Left forelimb (tissue), 1 donor: ENCODE data around the gene FTL.
A peak's percentile ranks its signal among the peaks of the same experiment; 100 is the strongest.

ENCODE experiments used
- DNase-seq: peaks from one replicate; pipeline ENCODE4 v3.0.0-alpha.2; 2018; ENCODE audit warnings: low spot score

FTL gene

DNA sequence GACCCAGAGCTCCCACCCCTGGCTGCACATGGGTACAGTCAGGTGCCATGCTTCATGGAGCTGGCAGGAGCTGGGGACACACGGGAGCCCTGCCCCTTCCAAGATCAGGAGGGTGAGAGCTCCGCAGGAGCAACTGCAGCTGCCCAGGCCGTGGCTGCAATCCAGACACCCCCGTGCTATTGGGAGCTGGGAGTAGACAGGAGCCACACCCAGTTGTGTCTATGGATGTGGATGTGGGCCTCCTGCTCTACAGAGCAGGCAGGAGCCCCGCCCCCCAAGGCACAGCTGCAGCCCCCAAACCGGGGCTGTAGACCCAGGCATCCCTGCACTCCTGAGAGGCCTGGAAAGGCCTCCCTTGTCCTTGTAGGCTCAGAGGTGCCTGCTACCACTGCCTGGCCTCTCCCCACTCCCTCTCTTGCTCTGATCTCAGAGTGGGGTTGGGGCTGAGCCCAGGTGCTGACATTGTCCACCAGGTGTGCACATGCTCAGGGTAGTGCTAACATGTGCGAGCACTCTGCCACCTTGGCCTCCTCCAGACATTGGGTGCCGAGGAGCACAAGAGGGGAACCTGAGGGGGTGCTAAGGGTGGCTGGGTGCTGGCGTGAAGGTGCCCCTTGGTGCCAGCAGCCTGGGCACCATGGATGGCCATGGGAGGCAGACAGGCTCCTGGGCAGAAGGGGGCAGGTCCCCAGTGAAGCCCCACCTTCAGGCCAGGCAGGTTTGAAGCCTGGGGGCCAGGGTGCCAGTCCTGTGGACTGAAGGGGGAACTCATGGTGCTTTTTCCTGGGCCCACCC lies 18.4 kb upstream of the FTL start:
- DNase-seq = no peak

DNA sequence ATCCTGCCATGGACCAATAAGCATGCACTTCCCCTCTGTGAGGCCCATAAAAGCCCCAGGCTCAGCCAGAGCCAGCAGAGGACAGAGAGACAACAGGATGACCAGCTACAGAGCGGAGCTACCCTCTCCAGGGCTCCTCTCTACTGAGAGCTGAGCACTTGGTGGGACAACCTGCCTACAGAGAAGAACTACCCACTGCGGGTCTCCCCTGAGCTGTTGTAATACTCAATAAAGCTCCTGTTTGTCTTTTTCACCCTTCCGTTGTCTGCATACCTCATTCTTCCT lies 17.9 kb upstream of the FTL start:
- DNase-seq = no peak

DNA sequence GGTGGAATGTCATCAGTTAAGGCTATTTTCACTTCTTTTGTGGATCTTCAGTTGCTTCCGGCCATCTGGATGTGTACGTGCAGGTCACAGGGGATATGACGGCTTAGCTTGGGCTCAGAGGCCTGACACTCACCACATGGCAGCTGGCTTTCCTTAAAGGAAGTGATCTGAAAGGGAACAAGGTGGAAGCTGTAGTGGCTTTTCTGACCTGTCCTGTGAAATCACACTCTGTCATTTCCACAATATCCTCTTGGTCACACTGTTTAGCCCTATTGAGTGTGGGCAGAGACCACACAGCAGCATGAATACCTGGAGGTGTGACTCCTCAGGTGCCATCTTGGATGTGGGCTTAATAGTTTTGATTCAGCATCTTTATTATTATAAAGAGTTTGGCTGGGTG lies 14.9 kb upstream of the FTL start:
- no peak for DNase-seq

DNA sequence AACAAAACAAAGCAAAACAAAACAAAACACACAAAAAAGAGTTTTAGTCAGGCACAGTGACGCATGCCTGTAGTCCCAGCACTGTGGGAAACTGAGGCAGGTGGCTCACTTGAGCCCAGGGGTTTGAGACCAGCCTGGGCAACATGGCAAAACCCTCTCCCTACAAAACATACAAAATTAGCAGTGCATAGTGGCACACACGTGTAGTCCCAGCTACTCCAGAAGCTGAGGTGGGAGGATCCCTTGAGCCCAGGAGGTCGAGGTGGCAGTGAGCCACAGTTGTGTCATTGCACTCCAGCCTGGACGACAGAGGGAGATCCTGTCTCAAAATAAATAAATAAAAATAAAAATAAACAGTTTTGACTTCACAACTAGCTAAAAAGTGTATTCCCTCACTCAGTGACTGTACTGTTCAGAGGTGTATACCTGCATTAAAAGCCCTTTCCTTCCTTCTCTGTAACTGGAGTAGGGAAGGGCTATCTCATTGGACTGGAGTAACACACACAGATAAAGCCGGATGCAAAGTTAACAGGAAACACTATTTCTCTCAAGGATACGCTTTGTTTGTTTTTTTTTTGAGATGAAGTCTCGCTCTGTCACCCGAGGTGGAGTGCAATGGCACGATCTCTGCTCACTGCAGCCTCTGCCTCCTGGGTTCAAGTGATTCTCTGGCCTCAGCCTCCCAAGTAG lies 14.1 kb upstream of the FTL start:
- DNase-seq = no peak

DNA sequence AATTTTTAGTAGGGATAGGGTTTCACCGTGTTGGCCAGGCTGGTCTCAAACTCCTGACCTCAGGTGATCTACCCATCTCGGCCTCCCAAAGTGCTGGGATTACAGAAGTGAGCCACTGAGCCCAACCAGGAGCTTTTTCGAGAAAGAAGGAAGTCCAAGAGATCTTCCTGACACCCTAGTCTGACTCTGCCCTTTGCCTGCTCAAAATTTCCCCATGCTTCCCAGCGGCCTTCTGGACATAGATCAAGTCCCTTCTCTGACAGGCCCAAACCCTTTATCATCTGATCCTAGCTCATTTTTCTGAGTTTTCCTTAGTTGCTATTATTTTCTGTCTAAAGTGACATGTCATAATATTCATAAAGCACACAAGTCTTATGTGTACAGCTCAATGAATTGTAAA lies 12.0 kb upstream of the FTL start:
- DNase-seq = no peak

DNA sequence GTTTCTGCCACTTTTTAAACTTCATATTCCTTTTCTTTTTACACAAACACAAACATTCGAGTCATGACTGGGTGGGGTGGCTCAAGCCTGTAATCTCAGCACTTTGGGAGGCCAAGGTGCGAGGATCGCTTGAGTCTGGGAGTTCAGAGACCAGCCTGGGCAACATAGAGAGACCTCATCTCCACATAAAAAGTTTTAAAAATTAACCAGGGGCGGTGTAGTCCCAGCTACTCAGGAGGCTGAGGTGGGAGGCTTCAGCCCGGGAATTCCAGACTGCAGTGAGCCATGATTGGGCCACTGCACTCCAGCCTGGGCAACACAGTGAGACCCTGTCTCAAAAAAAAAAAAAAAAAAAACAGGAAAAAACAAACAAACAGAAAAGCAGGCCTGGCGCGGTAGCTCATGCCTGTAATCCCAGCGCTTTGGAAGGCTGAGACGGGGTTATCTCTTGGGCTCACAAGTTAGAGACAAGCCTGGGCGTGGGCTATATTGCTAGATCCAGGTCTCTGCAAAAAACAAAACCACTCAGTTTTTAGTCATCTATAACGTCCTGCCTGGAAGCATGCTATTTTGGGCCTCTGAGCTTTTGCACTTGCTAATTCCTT lies 11.0 kb upstream of the FTL start:
- no peak for DNase-seq

DNA sequence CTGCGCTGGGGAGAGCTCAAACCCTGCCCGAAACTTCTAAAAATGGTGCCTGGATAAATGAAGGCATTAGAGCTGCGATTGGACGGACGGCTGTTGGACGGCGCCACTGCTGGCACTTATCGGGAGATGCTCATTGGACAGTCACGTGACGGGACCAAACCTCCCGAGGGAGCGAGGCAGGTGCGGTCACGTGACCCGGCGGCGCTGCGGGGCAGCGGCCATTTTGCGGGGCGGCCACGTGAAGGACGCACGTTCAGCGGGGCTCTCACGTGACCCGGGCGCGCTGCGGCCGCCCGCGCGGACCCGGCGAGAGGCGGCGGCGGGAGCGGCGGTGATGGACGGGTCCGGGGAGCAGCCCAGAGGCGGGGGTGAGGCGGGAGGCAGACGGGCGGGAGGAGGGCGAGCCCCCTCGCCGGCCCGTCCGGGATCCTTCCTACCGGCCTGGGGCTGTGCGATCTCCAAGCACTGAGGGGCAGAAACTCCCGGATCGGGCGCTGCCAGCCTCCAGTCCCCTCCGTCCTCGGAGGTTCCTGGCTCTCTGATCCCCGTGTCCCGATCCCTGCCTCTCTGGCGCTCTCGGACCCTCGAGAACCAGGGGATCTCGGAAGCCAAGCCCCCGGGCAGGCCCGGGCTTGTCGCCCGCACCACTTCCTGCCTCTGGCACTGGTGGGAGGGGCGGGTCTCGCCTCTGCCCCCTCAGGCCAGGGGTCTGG lies 10.4 kb upstream of the FTL start, which contains the start of gene BAX:
TSS of gene BAX (plus strand) at position 281 of the 713 bp plus-strand sequence. CDS start at position 335, 54 bp downstream.
- peak; percentile 97 for DNase-seq

DNA sequence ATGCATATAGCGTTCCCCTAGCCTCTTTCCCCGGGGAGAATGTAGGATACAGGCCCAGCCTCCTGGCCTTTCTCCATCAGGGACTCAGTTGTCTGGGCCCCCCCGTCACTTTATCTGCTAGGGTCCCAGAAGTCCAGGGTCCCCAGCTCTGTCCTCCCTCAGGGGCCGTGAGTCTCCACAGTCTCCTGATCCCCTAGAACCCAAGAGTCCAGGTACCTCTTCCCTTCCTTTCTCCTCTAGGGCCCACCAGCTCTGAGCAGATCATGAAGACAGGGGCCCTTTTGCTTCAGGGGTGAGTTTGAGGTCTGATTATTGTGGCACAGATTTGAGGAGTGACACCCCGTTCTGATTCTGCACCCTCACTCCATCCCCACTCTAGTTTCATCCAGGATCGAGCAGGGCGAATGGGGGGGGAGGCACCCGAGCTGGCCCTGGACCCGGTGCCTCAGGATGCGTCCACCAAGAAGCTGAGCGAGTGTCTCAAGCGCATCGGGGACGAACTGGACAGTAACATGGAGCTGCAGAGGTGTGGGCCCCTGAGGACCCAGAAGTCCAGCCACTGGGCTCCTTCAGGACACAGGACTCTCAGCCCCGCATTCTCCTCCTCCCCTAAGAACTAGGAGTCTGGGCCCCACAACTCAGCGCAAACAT lies 9.7 kb upstream of the FTL start:
- DNase-seq = no peak

DNA sequence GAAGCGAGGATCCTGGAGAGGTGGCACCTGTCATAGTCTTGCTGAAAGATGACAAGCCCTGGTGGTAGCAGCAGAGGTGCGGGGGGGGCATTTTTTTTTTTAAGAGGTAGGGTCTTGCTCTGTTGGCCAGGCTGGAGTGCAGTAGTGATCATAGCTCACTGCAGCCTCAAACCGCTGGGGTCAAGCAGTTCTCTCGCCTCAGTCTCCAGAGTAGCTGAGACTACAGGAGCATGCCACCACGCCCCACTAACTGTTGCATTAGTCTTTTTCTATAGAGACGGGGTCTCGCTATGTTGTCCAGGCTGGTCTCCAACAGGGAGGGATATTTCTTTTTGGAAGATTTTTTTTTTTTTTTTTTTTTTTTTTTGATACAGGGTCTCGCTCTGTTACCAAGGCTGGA lies 7.1 kb upstream of the FTL start:
- DNase-seq = no peak

DNA sequence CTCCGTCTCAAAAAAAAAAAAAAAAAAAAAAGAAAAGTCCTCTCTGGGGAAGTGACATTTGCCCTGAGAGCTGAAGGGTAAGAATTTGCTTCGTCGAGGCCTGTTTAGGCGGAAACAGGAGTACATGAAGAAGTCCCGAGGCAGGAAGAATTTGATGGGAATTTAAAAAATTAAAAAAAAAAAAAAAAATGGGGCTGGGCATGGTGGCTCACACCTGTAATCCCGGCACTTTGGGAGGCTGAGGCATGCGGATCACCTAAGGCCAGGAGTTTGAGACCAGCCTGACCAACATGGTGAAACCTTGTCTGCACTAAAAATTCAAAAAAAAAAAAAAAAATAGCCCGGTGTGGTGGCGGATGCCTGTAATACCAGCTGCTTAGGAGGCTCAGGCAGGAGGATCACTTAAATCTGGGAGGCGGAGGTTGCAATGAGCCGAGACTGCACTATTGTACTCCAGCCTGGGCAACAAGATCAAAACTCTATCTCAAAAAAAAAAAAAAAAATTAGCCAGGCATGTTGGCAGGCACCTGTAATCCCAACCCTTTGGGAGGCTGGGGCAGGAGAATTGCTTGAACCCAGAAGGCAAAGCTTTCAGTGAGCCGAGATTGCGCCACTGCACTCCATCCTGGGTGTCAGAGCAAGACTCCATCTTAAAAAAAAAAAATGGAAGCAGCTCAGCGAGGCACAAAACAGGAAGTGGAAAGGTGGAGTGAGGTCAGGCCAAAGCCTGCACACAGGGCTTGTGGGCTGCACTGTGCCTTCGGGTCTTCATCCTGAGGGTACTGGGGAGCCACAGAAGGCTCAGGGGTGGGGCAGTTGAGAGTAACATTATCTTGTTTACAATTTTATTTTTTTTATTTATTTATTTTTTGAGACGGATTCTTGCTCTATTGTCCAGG lies 5.5 kb upstream of the FTL start:
- no peak for DNase-seq

DNA sequence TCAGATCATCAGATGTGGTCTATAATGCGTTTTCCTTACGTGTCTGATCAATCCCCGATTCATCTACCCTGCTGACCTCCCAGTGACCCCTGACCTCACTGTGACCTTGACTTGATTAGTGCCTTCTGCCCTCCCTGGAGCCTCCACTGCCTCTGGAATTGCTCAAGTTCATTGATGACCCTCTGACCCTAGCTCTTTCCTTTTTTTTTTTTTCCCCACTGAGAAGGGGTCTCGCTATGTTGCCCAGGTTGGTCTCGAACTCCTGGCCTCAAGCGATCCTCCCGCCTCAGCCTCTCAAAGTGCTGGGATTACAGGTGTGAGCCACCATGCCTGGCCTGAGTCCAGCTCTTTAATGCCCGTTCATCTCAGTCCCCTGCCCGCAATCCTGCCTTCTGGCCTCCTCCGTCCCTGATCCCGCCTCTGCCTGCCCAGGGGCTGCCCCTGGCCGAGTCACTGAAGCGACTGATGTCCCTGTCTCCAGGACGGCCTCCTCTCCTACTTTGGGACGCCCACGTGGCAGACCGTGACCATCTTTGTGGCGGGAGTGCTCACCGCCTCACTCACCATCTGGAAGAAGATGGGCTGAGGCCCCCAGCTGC lies 4.0 kb upstream of the FTL start:
- DNase-seq = no peak

DNA sequence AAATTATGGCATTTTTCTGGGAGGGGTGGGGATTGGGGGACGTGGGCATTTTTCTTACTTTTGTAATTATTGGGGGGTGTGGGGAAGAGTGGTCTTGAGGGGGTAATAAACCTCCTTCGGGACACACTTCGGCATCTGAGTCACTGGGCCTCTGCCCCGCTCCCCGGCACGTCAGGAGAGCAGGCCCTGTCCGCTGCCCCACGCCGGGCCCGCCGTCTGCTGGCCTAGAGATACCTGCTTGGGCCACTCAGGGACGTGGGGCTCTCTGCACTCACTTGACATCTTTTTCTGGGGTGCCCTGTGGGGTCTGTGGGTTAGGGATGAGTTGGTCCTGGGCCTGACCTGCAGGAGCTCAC lies 3.5 kb upstream of the FTL start:
- no peak for DNase-seq

DNA sequence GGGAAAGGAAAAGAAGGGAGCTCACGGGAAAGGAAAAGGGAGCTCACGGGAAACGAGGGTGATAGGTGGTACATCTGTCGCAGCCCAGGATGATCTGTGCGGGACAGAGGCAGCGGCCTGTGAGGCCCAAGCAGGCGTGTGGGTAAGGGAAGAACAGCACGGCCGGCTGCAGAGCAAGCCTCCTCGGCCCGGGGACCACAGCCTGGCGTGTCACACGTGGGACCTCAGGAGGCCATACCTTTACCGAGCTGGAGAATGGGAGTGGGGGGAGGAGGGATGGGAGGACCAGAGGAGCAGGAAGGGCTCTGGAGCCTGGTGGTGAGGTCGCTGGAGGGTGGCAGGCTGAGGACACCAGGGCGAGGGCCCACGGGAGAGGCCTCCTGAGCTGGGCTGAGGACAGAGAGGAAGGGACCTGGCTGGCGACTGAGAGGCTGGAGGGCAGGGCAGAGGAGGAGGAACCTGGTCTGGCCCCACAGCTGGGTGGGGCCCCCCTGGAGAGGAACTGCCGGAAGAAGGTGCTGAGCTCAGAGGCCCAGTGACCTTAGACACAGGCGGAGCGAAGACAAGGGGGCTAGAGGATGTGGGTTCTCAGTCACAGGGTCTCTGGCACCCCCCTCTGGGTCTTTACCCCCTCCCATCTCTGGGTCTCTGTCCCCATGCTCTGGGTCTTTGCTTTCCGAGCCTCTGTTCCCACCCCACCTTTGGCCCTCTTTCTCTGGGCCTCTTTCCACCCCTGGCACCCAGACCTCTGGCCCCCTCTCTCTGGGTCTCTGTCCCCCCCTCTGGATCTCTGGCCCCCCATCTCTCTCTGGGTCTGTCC lies 2.9 kb upstream of the FTL start:
- no peak for DNase-seq

DNA sequence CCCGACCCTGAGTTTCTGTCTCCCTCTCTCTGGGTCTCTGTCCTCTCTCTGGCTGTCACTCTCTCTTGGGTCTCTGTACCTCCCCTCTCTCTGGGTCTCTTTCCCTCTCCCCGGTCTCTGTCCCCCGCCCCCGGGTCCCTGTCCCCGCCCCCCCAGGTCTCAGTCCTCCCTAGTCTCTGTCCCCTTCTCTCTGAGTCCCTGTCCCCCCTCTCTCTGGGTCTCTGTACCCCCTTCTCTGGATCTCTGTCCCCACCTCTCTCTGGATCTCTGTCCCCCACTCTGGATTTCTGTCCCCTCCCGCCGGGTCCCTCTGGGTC lies 2.3 kb upstream of the FTL start:
- no peak for DNase-seq

DNA sequence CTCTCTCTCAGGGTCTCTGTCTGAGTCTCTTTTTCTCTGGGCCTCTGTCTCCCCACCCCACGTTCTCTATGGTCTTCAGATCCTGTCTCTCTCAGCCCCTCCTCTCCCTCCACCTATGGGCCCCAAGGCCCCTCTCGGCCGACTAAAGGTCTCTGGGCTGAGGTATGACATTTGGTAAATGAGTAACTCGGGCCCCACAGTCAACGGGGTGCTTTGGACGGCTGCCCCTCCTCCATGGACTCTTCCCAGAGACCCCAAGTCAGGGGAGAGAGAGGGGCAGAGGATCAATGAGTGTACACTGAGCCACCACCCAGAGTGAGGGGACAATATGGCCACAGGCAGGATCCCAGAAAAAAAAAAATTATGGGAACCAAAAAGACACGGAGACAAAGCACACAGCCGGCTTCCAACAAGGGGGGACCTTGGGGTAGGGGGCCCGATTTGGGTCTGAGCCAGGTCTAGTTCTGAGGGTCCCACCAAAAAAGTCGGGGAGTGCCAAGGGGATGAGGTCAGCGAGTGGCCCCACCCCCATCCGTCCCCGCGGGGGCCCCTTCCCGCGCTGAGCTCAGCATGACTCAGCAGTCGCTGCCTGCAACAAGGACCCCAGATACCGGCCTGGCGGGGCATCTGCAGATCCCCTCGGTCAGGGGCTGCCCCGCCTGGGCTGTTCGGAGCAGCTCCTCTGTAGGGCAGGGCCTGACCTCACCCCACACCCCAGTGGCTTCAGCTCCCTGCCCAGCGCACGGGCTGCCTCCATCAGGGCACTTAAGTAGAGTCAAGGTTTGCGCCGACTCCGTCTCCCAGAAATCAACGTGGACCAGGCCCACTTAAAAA lies 1.5 kb upstream of the FTL start:
- peak; percentile 82 for DNase-seq

DNA sequence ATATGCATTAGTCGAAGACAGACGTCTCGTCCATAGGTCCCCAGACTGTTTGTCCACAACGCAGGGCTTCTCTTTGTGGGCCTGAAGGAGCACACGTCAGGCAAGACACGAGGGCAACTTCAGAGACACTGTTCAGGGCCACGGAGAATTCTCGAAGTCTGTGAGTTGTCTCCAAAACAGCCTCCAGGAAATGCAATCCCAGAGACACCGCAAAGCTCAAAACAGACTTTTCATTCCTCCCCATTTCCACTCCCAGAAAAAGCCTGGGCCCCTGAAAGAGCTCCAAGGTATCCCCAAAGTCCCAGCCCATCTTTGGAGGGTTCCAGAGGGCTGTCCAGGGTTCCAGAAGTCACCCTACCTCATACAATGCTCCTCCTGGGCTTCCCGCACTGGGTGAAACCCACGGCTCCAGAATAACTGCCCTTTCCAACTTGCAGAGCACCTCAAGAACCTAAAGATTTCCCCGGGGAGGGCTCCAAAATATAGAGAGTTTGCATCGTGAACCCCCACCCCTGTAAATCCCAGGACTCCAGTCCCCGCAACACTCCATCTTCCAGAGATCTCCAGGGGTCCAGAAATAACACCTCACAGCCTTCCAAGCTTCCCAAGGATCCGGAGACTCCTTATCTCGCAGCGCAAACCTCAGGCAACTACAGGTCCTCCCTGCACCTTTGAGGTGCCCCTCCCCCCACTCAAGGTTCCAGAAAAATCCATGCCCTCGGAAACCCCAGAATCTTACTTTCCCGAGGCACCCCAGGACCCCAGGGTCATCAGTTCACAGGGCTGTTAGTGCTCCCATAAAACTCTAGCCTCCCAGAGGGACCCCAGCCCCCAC lies 687 bp upstream of the FTL start:
- DNase-seq = no peak

DNA sequence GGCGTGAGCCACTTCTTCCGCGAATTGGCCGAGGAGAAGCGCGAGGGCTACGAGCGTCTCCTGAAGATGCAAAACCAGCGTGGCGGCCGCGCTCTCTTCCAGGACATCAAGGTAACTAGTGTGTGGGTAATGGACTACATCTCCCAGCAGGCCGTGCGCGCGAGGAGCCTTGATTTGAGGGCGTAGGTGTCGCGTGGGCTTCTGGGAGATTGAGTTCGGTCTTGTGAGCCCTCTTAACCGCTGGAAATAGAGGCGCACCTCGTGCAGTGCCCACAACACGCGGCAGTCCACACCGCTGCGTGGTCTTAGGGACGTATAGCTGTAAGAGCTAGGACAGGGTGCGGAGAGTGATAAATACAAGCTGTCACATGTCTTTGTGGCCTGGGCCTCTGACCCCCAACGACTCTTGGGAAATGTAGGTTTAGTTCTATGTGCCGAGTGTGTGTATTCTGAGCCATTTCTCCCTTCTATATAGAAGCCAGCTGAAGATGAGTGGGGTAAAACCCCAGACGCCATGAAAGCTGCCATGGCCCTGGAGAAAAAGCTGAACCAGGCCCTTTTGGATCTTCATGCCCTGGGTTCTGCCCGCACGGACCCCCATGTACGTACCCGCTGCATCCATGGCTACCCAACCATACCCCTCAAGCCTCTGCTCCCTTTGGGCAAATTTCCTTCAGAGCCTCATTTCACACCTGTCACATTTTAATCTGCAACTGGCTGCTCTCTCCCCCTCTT lies 864 bp downstream of the FTL start:
- DNase-seq = peak; percentile 92
